ENCODE results near the gene UBE2S.

DNA sequence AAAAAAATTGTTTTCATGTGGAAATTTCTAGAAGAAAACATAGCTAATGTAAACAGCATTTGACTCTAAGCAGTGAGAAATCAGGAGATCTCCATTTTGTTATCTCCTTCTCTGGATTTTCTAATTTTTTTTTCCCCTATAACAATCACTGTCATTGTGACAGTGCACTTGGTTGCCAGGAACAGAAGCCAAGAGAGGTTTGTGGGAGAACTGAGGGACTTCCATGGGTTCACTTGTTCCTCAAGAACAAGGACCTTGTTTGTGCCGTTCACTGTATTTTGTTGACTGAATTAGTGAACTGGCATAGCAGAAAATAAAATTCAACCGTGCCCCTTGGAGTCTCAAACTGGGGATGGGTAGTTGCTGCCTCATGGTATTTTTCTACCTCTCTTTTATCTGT, 18.5 kb upstream of the UBE2S start:
- TF ChIP-seq EGR1 (IDR thresholded peaks at IDR 0.05; ENCODE audit: borderline replicate concordance, low read depth, low read length), result no peak
- no peak for TF ChIP-seq EZH2 (IDR thresholded peaks at IDR 0.05; ENCODE audit: low read depth, low read length, severe bottlenecking)
- no peak for TF ChIP-seq TAF1 (IDR thresholded peaks at IDR 0.05; ENCODE audit: low read depth, low read length)
- no peak for TF ChIP-seq EP300 (IDR thresholded peaks at IDR 0.05; ENCODE audit: borderline replicate concordance in 1 of 2, low read depth in 2 of 2, low read length in 2 of 2)

Data from H1 (cell line).